Stimulated activated CD4-positive, alpha-beta T cell treated with anti-CD3 and anti-CD28 coated beads, Interleukin-1b, Interleukin-23, amount 100 ng/mL, for 4 hours (primary cell): Measurements from ENCODE around the gene RFLNA.

Experiments
- DNase-seq, 2 donors: peaks; one replicate each; pipeline ENCODE4 v3.0.0-alpha.2; 2020; ENCODE audit warnings: low read depth in 2 of 2

Gene RFLNA

DNA sequence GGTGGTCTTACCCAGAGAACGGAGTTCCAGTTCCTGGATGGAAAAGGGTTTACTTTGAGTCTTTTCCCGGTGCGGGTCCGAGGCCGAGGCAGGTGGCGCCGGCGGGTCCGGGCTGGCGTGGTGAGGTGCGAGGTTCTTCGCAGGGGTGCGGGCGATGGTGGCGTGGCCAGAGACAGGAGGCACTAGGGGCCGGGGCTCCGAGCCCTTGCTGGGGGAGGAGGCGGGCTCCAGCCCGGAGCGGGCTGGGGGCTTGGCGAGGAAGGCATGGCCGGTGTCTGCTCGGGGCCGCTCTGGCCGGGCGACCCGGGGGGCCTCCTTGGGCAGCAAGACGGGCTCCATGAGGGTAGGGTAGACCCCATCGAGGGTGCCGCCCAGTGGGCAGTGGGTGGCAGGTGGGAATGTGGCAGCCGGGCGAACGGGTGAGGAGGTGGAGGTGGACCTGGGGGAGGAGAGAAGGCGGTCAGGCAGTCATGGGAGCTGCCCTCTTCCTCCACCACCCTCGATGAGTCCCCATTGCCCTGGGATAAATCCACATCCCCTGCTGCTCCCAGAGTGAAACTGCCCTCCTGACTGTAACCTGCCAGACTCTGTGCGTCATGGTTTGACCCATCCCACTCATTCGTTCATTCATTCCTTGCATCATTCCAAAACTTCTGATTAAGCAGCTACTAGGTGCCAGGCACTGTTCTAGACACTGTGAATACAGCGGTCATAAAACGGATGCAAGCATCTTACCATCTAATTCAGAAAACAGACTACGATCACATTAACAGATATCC, 42.0 kb downstream of the RFLNA start:
- no peak for DNase-seq

- no peak for DNase-seq
Observed at GRCh38 chr12:124337622-124338021, 42.7 kb downstream of the RFLNA start.

GRCh38 chr12:124338448-124338847, 43.6 kb downstream of the RFLNA start:
- no peak for DNase-seq

- no peak for DNase-seq
Observed at GRCh38 chr12:124338876-124339603, 44.1 kb downstream of the RFLNA start.

DNA sequence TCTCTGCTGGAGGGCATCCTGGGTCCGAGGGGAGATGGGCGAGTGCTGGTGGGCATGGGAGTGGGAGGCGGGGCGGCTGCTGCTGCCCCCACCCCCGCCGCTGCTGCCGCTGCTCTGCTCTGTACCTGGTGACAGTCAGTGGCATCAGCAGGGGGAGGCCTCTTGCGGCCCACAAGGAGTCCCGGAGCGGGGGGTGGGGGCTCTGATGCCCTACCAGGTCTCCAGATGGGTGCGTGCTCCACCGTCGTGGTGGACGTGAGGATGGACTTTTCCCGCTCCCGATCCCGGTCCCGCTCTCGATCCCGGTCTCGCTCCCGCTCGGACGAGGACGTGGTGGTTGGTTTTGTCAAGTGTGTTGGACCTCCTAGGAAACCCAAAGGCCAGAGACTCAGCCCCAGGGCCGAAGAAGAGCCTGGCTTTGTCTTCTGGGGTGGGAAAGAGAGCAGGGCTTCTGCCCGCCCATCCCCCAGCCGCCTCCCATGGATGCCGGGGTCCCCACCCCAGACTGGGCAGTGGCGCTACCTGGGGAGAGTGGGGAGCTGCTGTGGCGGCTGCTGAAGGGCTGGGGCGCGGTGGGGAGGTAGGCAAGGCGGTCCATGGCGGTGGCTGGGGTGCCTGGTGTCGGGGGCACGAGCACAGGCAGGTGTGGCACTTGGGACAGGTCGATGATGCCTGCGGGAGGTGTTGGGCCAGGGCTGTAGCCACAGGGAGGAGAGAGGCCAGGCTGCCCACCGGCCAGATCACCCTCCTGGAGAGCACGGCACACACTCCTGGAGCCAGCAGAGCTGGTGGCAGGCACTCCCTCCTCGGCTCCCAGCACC, 45.4 kb downstream of the RFLNA start:
- DNase-seq: no peak

DNA sequence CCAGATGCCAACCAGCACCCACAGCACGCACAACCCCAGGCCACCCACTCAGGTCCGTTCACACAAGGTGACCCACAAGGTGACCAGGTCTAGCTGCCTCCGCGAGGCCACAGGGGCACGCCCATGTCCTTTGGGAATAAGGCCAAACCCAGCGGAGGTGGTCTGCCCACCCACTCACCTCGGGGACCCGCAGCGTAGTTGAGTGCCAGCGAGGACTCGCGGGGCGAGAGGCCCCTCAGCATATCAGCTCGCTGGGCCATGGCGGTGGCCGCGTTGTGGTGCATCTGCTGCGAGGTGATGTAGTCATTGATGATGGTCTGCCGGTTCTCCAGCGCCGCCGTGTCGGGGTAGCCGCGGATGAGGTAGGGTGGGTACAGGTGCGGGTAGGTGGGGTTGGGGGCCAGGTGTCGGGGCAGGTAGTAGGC, 46.8 kb downstream of the RFLNA start:
- DNase-seq: no peak

- DNase-seq: no peak
Observed at GRCh38 chr12:124344022-124344421, 49.1 kb downstream of the RFLNA start.

GRCh38 chr12:124344526-124344925, 49.6 kb downstream of the RFLNA start:
- no peak for DNase-seq

GRCh38 chr12:124345795-124346194, 50.9 kb downstream of the RFLNA start:
- DNase-seq: no peak

GRCh38 chr12:124346425-124347168, 51.7 kb downstream of the RFLNA start:
- DNase-seq: no peak

DNA sequence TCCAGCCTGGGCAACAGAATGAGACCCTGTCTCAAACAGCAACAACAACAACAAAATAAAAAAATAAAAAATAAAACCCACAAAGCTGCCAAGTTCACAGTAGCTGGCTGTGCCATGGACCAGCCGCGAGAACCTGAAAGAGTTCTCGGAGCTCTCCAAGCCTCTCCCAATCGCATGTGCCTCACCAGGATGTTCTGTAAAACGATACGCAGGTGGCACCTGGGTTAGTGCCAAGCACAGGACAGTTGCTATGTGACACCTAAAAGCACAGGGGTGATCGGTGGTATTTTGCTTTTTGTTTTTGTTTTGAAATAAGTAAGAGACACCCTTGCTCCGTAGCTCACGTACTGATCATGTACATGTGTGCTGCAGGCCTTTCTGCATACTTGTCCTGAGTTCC, 52.4 kb downstream of the RFLNA start:
- DNase-seq: no peak

DNA sequence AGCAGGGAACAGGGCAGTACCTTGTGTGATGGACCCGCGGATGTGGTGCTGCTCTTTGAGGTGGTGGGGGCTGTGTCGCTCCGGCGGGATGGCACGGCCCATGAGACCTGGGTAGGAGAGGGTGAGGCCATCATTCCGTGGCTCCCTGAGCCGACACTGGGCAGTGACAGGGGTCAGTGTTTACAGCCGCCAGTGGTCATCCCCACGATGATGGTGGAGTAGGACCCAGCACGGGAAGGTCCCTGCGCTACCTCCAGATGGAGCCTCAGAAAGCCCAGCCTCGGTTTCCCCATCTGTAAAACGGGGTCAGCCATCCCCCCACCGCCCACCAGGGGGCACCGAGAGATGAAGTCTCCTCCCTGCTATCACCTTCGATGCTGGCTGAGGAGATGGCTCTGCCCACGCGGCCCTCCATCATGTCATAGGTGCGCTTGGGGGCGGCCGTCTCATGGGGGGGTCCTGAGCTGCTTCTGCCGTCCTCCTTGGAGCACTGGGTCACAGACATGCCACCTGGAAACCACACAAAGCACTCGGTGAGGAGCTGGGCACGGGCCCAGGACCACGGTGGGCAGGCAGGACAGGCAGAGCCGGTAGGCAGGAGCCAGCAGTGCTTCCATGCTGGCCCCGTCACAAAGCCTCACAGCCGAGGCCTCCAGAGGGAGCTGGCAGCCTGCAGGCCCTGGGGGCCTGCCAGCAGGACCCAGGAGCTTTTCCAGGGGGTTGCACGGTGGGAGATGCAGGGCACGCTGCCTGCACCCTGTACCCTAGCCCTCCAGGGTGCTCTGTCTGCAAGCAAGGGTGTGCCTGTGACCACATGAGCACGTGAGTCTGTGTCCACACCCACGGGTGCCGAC, 53.1 kb downstream of the RFLNA start:
- DNase-seq: peak; percentile 14 to 33

DNA sequence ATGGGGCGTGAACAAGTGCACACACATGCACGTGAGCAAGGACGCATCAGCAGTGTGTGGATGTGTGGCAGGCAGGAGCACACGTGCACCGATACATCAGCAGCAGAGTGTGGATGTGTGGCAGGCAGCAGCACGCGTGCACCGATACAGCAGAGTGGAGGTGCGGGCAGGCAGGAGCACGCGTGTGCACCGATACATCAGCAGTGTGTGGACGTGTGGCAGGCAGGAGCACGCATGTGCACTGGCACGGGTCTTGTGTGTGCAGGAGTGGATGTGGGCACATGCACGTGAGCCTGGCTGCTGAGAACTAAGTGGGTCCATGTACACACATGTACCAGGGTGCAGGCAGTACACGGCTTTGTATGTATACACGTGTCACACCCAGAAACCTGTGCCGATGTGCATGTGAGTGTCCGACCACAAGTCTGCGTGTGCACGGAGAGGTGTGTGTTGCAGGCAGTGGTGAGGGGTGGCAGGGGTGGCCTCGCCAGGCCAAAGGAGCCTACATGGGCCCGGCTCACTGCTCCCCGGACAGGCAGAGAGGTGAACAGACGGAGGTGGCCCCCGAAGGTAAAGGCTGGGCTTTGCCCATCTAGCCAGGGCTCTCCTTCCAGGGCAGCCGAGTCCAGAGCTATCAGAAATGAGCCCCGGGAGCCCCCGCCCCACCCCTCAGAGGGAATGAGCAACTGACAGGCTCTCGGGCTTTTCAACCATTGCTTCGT, 53.9 kb downstream of the RFLNA start:
- DNase-seq: no peak

DNA sequence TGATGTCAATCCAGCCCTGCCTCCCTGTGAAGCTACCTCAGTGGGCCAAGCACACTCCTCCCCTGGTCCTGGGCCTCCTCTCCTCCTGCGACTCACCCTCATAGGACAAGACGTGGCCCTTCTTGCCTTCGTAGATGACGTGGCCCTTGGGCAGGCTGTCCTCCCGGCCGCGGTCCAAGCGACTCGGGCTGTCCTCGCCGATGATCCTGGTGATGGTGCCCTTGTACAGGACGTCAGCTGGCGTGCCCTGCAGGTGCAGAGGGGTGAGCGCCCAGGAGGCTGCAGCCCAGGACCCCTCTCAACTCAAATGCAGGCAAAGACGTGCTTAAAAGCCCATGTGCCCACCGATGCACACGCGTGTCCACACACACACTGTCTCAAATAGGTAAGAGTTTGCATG, 55.6 kb downstream of the RFLNA start:
- DNase-seq: no peak

GRCh38 chr12:124351422-124351821, 56.5 kb downstream of the RFLNA start:
- no peak for DNase-seq

DNA sequence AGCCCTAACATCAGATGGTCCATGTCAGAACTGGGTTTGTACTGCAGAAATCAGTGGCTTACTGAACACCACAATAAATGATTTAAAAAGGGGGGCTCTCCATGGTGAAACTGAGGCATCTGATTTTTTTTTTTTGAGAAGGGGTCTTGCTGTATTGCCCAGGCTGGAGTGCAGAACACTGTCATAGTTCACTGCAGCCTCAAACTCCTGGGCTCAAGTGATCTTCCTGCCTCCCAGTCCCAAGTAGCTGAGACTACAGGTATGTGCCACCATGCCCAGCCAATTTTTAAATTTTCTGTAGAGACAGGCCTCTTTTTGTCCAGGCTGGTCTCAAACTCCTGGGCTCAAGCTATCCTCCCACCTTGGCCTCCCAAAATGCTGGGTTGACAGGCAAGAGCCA, 57.4 kb downstream of the RFLNA start:
- DNase-seq: no peak

GRCh38 chr12:124352839-124353238, 57.9 kb downstream of the RFLNA start:
- no peak for DNase-seq

DNA sequence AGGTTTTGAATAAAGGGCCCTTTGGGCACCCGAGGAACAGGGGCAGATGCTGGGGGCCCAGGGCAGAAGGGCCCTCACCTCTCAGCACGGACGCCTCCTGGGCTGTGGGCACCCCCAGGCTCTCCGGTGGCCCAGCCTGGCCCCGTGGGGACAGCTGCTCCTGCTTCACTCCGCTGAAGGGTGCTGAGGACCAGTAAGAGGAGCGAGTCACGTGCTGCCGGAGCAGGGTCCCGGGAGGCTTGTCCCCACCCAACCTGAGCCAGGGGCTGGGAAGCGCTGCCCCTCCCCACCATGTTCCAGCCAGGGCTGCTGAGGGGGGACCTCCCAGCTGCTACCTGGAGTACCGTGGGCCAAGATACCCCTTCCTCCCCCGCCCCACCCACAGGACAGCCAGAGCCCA, 59.5 kb downstream of the RFLNA start:
- no peak for DNase-seq

- DNase-seq: no peak
Observed at GRCh38 chr12:124356221-124356620, 61.3 kb downstream of the RFLNA start.

DNA sequence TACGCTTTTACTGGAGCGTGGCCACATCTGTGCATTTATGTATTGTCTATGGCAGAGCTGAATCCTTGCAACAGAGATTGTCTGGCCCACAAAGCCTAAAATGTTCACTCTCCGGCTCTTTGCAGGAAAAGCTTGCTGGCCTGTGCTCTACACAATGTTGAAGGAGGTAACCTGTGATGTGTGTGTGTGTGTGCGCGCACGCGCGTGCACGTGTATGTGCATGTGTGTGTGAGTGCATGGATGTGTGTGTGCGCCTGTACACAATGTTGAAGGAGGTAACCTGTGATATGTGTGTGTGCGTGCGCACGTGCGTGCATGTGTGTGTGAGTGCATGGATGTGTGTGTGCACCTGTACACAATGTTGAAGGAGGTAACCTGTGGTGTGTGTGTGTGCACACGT, 62.7 kb downstream of the RFLNA start:
- DNase-seq: no peak
